Testis (tissue), 2 donors: ENCODE data around the gene CAMTA1.

Experiments used
- POLR2A ChIP-seq: fragments of 450-650 bp; IDR thresholded peaks from one replicate; pipeline ENCODE4 v1.6.1; 2017; ENCODE audit warnings: antibody characterized with exemption, mild to moderate bottlenecking, moderate library complexity
- TF ChIP-seq, protein P1 (sequence below), 3 experiments: fragments of 450-650 bp in 2 of 3; fragments of 200-600 bp in 1 of 3; sonication (generic) in 1 of 3; IDR thresholded peaks; one replicate each; pipeline ENCODE4 v1.5.1; 2016 to 2019; ENCODE audit warnings: antibody characterized with exemption in 3 of 3, mild to moderate bottlenecking in 2 of 3, moderate library complexity in 1 of 3

DNA sequence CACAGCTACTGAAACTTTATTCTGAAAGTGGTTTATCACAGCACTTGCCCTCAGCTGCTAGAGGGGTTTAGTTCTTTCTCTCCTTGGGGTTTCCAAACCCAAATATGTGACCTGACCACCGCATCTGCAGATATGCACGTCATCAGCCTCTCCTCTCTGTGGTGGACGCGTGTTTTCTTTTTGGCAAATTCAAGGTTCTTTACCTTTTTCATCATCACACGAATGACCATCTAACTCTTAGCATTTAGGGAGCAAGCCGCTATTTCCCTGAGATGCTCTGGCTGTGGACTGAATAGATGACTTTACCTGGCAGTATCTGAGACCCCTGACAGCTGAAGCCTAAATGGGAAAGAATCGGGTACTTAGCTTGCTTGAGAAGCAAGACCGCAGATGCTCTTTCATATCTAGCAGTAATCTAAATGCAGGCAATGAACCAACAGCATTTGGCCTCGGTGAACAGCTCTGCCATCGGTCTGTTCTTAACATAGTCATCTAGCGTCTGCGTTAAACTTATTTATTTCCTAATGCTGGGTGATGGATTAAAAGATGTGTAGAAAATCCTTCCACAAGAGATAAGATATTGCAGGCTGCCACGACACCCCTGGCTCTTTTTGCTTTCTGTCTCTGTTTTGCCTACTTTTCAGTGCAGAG lies 463.4 kb downstream of the CAMTA1 start:
- TF ChIP-seq, protein P1, sequence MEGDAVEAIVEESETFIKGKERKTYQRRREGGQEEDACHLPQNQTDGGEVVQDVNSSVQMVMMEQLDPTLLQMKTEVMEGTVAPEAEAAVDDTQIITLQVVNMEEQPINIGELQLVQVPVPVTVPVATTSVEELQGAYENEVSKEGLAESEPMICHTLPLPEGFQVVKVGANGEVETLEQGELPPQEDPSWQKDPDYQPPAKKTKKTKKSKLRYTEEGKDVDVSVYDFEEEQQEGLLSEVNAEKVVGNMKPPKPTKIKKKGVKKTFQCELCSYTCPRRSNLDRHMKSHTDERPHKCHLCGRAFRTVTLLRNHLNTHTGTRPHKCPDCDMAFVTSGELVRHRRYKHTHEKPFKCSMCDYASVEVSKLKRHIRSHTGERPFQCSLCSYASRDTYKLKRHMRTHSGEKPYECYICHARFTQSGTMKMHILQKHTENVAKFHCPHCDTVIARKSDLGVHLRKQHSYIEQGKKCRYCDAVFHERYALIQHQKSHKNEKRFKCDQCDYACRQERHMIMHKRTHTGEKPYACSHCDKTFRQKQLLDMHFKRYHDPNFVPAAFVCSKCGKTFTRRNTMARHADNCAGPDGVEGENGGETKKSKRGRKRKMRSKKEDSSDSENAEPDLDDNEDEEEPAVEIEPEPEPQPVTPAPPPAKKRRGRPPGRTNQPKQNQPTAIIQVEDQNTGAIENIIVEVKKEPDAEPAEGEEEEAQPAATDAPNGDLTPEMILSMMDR (IDR thresholded peaks at IDR 0.05), result no peak
- TF ChIP-seq POLR2A, result no peak
